ENCODE measurements around the gene ATRIP.

The ATRIP gene

DNA sequence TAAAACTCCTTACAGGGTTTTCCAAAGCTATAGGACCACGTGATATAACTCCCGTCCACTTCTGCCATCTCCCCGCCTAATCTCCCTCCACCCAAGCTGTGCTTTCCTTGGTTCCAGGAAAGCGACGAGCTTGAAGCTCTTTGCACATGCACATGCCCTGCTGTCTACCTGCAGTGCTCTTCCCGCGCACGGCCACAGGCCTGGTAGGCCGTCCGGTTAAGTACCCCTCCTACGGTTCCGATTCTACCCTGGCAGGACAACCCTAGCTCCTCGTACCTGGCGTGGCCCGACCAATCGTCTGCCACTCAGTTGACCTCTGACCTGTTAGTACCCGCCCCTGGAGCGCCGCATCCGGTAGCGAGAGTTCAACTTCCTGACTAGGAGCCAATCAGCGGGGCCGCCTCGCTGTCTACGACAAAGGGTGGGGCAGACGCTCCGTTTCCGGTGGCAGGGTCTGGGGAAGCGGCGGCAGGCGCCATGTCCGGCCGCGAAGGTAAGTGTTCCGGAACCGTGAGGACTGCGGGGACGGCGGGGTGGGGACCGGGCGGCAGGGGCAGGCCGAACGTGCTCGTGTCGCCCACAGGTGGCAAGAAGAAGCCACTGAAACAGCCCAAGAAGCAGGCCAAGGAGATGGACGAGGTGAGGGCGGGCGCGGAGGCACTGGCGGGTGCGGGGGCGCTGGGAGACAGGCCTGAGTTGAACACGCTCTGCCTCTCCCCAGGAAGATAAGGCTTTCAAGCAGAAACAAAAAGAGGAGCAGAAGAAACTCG is 6.5 kb upstream of the ATRIP start, which contains the start of the genes CCDC51 and TMA7:
CCDC51 (minus strand) TSS at position 300 of the 770 bp plus-strand sequence. CDS start 4,991 bp downstream, outside the sequence.
TMA7 (plus strand) TSS at position 438 of the 770 bp plus-strand sequence; CDS start at position 478, 40 bp downstream.
- H2AK5ac ChIP-seq (ENCODE audit: low read length): peak within 1 kb of the TSS; percentile 61
- no peaks in the 10 kb centered on the region for H3K9me3 ChIP-seq (ENCODE audit: insufficient read depth, low read depth, low read length)
- DNase-seq: peak; percentile 99
- peaks cover 6% of the 10 kb centered on the region for H3K79me1 ChIP-seq (ENCODE audit: low read length)
- H2BK120ac ChIP-seq (ENCODE audit: insufficient read depth, low read length, poor library complexity): peak within 1 kb of the TSS; percentile 67
- no peak within 1 kb of the TSS for H3K23ac ChIP-seq (ENCODE audit: low read length)
- H3K79me2 ChIP-seq (ENCODE audit: control insufficient read depth, insufficient read depth, low read length, poor library complexity): peaks cover 7% of the 10 kb centered on the region
- peak within 1 kb of the TSS; percentile 89 for H3K4me2 ChIP-seq (ENCODE audit: low read length)
- H4K91ac ChIP-seq (ENCODE audit: low read depth, low read length): peak within 1 kb of the TSS; percentile 89
- peak within 1 kb of the TSS; percentile 96 for H3K9ac ChIP-seq (ENCODE audit: low read length)
- peak within 1 kb of the TSS; percentile 86 for H3K18ac ChIP-seq (ENCODE audit: low read length)
- peak within 1 kb of the TSS; percentile 96 for H4K8ac ChIP-seq (ENCODE audit: low read depth, low read length)
- peak within 1 kb of the TSS; percentile 59 for H3K27ac ChIP-seq (ENCODE audit: low read depth, low read length)
- peak within 1 kb of the TSS; percentile 85 for H4K12ac ChIP-seq (ENCODE audit: low read depth, low read length)
- H2AFZ ChIP-seq (ENCODE audit: insufficient read depth, low read length, poor library complexity): peak within 1 kb of the TSS; percentile 69
- peak within 1 kb of the TSS; percentile 93 for H3K4ac ChIP-seq (ENCODE audit: low read depth, low read length)
- peaks cover 4% of the 10 kb centered on the region in 2 experiments for H3K4me1 ChIP-seq (ENCODE audit: control insufficient read depth in 1 of 2, insufficient read depth in 2 of 2, low read length in 2 of 2)
- H3K36me3 ChIP-seq (ENCODE audit: control insufficient read depth in 1 of 2, insufficient read depth in 2 of 2, low read length in 2 of 2): peaks cover 16 to 22% of the 10 kb centered on the region in 2 experiments
- no CpG with 5 or more reads among the region's 54 CpGs for WGBS (ENCODE audit: extremely low coverage, insufficient coverage, insufficient read length)
- peak within 1 kb of the TSS; percentile 94 for H3K4me3 ChIP-seq (ENCODE audit: low read depth, low read length)
- H3K27me3 ChIP-seq (ENCODE audit: insufficient read depth, low read length): no peaks in the 10 kb centered on the region
- H2BK12ac ChIP-seq (ENCODE audit: low read length): no peak within 1 kb of the TSS
- peak within 1 kb of the TSS; percentile 91 for H3K14ac ChIP-seq (ENCODE audit: low read length)
- peak within 1 kb of the TSS; percentile 68 for H2BK5ac ChIP-seq (ENCODE audit: low read depth, low read length, poor library complexity)

DNA sequence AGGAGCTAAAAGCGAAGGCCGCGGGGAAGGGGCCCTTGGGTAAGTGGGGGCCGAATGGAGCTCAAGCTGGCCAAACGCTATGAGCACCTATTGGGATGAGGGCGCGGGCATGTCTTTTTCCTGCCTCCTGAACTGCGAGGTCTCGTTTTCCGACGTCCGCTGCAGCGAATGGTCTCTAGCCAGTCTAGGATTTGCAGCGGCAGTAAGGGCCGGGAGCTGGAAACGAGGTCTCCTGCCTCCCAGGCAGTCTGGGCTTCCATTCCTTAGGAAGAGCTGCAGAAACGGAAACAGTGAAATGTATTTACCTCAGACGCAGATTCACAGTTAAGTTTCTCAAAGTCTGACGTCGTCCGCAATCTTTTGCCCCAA is 6.0 kb upstream of the ATRIP start:
- Histone ChIP-seq H3K14ac (ENCODE audit: low read length) (peak overlapping the region; percentile 91), H3K23ac (ENCODE audit: low read length) (no peak overlapping the region), H3K9me3 (ENCODE audit: insufficient read depth, low read depth, low read length) (no peaks in the 10 kb centered on the region), H3K79me1 (ENCODE audit: low read length) (peaks cover 6% of the 10 kb centered on the region), H2BK120ac (ENCODE audit: insufficient read depth, low read length, poor library complexity) (peak overlapping the region; percentile 67), H3K27me3 (ENCODE audit: insufficient read depth, low read length) (no peaks in the 10 kb centered on the region), H2BK12ac (ENCODE audit: low read length) (no peak overlapping the region), H3K4me1 (ENCODE audit: control insufficient read depth in 1 of 2, insufficient read depth in 2 of 2, low read length in 2 of 2) (peaks cover 2 to 4% of the 10 kb centered on the region in 2 experiments), H3K36me3 (ENCODE audit: control insufficient read depth in 1 of 2, insufficient read depth in 2 of 2, low read length in 2 of 2) (peaks cover 16 to 22% of the 10 kb centered on the region in 2 experiments), H3K4me2 (ENCODE audit: low read length) (peak overlapping the region; percentile 89), H2BK5ac (ENCODE audit: low read depth, low read length, poor library complexity) (no peak overlapping the region), H3K9ac (ENCODE audit: low read length) (peak overlapping the region; percentile 96), H4K91ac (ENCODE audit: low read depth, low read length) (peak overlapping the region; percentile 89), H3K4ac (ENCODE audit: low read depth, low read length) (peak overlapping the region; percentile 93), H3K4me3 (ENCODE audit: low read depth, low read length) (peak overlapping the region; percentile 94), H4K8ac (ENCODE audit: low read depth, low read length) (peak overlapping the region; percentile 96), H3K79me2 (ENCODE audit: control insufficient read depth, insufficient read depth, low read length, poor library complexity) (peaks cover 7% of the 10 kb centered on the region), H2AFZ (ENCODE audit: insufficient read depth, low read length, poor library complexity) (no peak overlapping the region), H3K27ac (ENCODE audit: low read depth, low read length) (peak overlapping the region; percentile 59), H4K12ac (ENCODE audit: low read depth, low read length) (peak overlapping the region; percentile 85), H2AK5ac (ENCODE audit: low read length) (peak overlapping the region; percentile 49), H3K18ac (ENCODE audit: low read length) (no peak overlapping the region)
- whole genome bisulfite sequencing (ENCODE audit: extremely low coverage, insufficient coverage, insufficient read length): no CpG with 5 or more reads among the region's 21 CpGs
- peak; percentile 21 to 45 for DNase-seq

DNA sequence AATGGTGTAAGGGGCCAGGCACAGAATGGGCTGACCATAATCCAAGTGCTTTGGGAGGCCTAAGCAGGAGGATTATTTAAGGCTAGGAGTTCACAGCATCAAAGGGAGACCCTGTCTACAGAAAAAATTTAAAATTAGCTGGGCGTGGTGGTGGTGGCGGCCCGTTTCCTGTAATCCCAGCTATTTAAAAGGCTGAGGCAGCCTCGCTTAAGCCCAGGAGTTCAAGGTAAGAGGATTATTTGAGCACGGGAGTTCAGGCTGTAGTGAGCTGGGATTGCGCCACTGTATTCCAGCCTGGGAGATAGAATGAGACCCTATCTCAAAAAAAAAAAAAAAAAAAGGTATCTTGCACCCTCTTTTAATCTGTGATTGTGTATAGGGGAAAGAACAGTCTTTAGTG is 4.6 kb upstream of the ATRIP start:
- peaks cover 8% of the 10 kb centered on the region for H3K79me1 ChIP-seq (ENCODE audit: low read length)
- H2AFZ ChIP-seq (ENCODE audit: insufficient read depth, low read length, poor library complexity): no peak overlapping the region
- H3K27me3 ChIP-seq (ENCODE audit: insufficient read depth, low read length): no peaks in the 10 kb centered on the region
- no peak overlapping the region for H3K4me2 ChIP-seq (ENCODE audit: low read length)
- no peak overlapping the region for H4K91ac ChIP-seq (ENCODE audit: low read depth, low read length)
- no peak overlapping the region for H4K8ac ChIP-seq (ENCODE audit: low read depth, low read length)
- peaks cover 7% of the 10 kb centered on the region for H3K79me2 ChIP-seq (ENCODE audit: control insufficient read depth, insufficient read depth, low read length, poor library complexity)
- H3K18ac ChIP-seq (ENCODE audit: low read length): no peak overlapping the region
- DNase-seq: no peak
- no peak overlapping the region for H4K12ac ChIP-seq (ENCODE audit: low read depth, low read length)
- H3K36me3 ChIP-seq (ENCODE audit: control insufficient read depth in 1 of 2, insufficient read depth in 2 of 2, low read length in 2 of 2): peaks cover 16 to 22% of the 10 kb centered on the region in 2 experiments
- H2BK5ac ChIP-seq (ENCODE audit: low read depth, low read length, poor library complexity): no peak overlapping the region
- H2AK5ac ChIP-seq (ENCODE audit: low read length): no peak overlapping the region
- H2BK120ac ChIP-seq (ENCODE audit: insufficient read depth, low read length, poor library complexity): no peak overlapping the region
- peak overlapping the region; percentile 67 for H3K4ac ChIP-seq (ENCODE audit: low read depth, low read length)
- no peak overlapping the region for H3K23ac ChIP-seq (ENCODE audit: low read length)
- no peak overlapping the region for H3K4me3 ChIP-seq (ENCODE audit: low read depth, low read length)
- no peak overlapping the region for H3K14ac ChIP-seq (ENCODE audit: low read length)
- H3K9me3 ChIP-seq (ENCODE audit: insufficient read depth, low read depth, low read length): no peaks in the 10 kb centered on the region
- no peak overlapping the region for H2BK12ac ChIP-seq (ENCODE audit: low read length)
- H3K4me1 ChIP-seq (ENCODE audit: control insufficient read depth in 1 of 2, insufficient read depth in 2 of 2, low read length in 2 of 2): peaks cover 4 to 8% of the 10 kb centered on the region in 2 experiments
- no peak overlapping the region for H3K9ac ChIP-seq (ENCODE audit: low read length)
- H3K27ac ChIP-seq (ENCODE audit: low read depth, low read length): no peak overlapping the region
- no CpG with 5 or more reads among the region's 6 CpGs for WGBS (ENCODE audit: extremely low coverage, insufficient coverage, insufficient read length)

DNA sequence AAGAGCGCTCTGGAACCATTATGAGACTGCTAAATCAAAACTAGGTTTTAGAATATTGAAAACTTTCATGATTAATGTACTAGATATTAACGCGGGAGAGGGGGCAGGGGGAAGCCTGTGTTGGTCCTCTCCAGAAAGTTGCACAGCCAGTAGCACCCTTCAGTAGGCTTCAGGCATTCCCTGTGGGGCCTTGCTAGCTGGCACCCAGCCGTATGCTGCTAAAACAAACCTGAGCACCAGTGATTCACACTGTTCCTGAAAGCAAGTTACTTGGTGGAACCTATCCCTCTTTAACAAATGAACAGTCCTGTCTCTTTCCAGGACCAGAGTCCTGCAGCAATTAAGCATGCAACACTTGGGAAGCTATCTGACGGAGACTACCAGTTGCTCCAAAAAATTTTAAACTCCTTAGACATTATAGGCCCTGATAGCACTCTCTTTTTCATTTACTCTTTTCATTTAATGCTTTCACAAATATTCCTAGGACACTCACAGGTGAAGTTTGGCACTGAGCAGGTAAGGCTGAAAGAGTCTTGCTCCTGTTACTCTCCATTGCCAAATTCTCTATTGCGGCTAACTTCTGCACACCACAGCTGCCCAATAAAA is 1.2 kb upstream of the ATRIP start:
- H3K4me1 ChIP-seq (ENCODE audit: control insufficient read depth in 1 of 2, insufficient read depth in 2 of 2, low read length in 2 of 2): peaks cover 9 to 10% of the 10 kb centered on the region in 2 experiments
- H3K27ac ChIP-seq (ENCODE audit: low read depth, low read length): no peak overlapping the region
- no peak for DNase-seq
- H3K4me3 ChIP-seq (ENCODE audit: low read depth, low read length): no peak overlapping the region
- H2BK120ac ChIP-seq (ENCODE audit: insufficient read depth, low read length, poor library complexity): no peak overlapping the region
- no peak overlapping the region for H2AFZ ChIP-seq (ENCODE audit: insufficient read depth, low read length, poor library complexity)
- peaks cover 3% of the 10 kb centered on the region for H3K79me1 ChIP-seq (ENCODE audit: low read length)
- H3K9me3 ChIP-seq (ENCODE audit: insufficient read depth, low read depth, low read length): no peaks in the 10 kb centered on the region
- no peak overlapping the region for H2AK5ac ChIP-seq (ENCODE audit: low read length)
- H4K91ac ChIP-seq (ENCODE audit: low read depth, low read length): no peak overlapping the region
- no peak overlapping the region for H4K8ac ChIP-seq (ENCODE audit: low read depth, low read length)
- H3K36me3 ChIP-seq (ENCODE audit: control insufficient read depth in 1 of 2, insufficient read depth in 2 of 2, low read length in 2 of 2): peaks cover 16 to 22% of the 10 kb centered on the region in 2 experiments
- H4K12ac ChIP-seq (ENCODE audit: low read depth, low read length): no peak overlapping the region
- no peaks in the 10 kb centered on the region for H3K27me3 ChIP-seq (ENCODE audit: insufficient read depth, low read length)
- no peak overlapping the region for H3K4me2 ChIP-seq (ENCODE audit: low read length)
- no peak overlapping the region for H3K14ac ChIP-seq (ENCODE audit: low read length)
- no peak overlapping the region for H2BK12ac ChIP-seq (ENCODE audit: low read length)
- no CpG with 5 or more reads among the region's 6 CpGs for WGBS (ENCODE audit: extremely low coverage, insufficient coverage, insufficient read length)
- H3K79me2 ChIP-seq (ENCODE audit: control insufficient read depth, insufficient read depth, low read length, poor library complexity): peaks cover 4% of the 10 kb centered on the region
- no peak overlapping the region for H3K9ac ChIP-seq (ENCODE audit: low read length)
- H3K4ac ChIP-seq (ENCODE audit: low read depth, low read length): no peak overlapping the region
- H3K23ac ChIP-seq (ENCODE audit: low read length): no peak overlapping the region
- no peak overlapping the region for H2BK5ac ChIP-seq (ENCODE audit: low read depth, low read length, poor library complexity)
- no peak overlapping the region for H3K18ac ChIP-seq (ENCODE audit: low read length)

All from trophoblast cell (in vitro differentiated cells and primary cell).